HG02840 (cell line): Measurements from ENCODE around the gene PDZRN4.

Experiments used
- ATAC-seq: cut with Tn5 transposase; IDR thresholded peaks from one replicate; pipeline ENCODE4 v1.9.1; 2021; ENCODE audit warnings: mild to moderate bottlenecking, moderate library complexity, moderate number of reproducible peaks; ENCODE audit not compliant: unreplicated experiment, low FRiP score

The PDZRN4 gene

GRCh38 chr12:41486718-41487117, 298.6 kb downstream of the PDZRN4 start:
- no peak for ATAC-seq

- no peak for ATAC-seq
Observed at GRCh38 chr12:41496009-41496408, 307.9 kb downstream of the PDZRN4 start.

GRCh38 chr12:41497409-41497808, 309.3 kb downstream of the PDZRN4 start:
- no peak for ATAC-seq

GRCh38 chr12:41504976-41505375, 316.9 kb downstream of the PDZRN4 start:
- ATAC-seq = no peak

GRCh38 chr12:41507286-41507685, 319.2 kb downstream of the PDZRN4 start:
- no peak for ATAC-seq

GRCh38 chr12:41509271-41510055, 321.3 kb downstream of the PDZRN4 start:
- ATAC-seq = no peak

- ATAC-seq = no peak
Observed at GRCh38 chr12:41510470-41510869, 322.4 kb downstream of the PDZRN4 start.

GRCh38 chr12:41511247-41511646, 323.1 kb downstream of the PDZRN4 start:
- ATAC-seq = no peak

- ATAC-seq = no peak
Observed at GRCh38 chr12:41512497-41512896, 324.4 kb downstream of the PDZRN4 start.

GRCh38 chr12:41514021-41514777, 326.1 kb downstream of the PDZRN4 start:
- no peak for ATAC-seq

GRCh38 chr12:41514907-41515306, 326.8 kb downstream of the PDZRN4 start:
- ATAC-seq = no peak

GRCh38 chr12:41515953-41516352, 327.8 kb downstream of the PDZRN4 start:
- ATAC-seq = no peak

GRCh38 chr12:41520869-41521268, 332.7 kb downstream of the PDZRN4 start:
- ATAC-seq = no peak

- peak; percentile 64 for ATAC-seq
Observed at GRCh38 chr12:41521872-41522379, 333.8 kb downstream of the PDZRN4 start.

GRCh38 chr12:41527062-41527461, 338.9 kb downstream of the PDZRN4 start:
- ATAC-seq = no peak

- ATAC-seq = no peak
Observed at GRCh38 chr12:41527534-41528116, 339.5 kb downstream of the PDZRN4 start.

- no peak for ATAC-seq
Observed at GRCh38 chr12:41528874-41529273, 340.8 kb downstream of the PDZRN4 start.

GRCh38 chr12:41530441-41530840, 342.3 kb downstream of the PDZRN4 start:
- ATAC-seq = no peak

- ATAC-seq = no peak
Observed at GRCh38 chr12:41531147-41531829, 343.2 kb downstream of the PDZRN4 start.

GRCh38 chr12:41532072-41532471, 344.0 kb downstream of the PDZRN4 start:
- ATAC-seq = no peak
